Amygdala (tissue), 56 donors: ENCODE data around the gene DNAJC8.
A peak's percentile ranks its signal among the peaks of the same experiment; 100 is the strongest.

Source experiments
- DNase-seq, 56 donors: peaks; one replicate each; lab custom pipeline; 2025; lab: John Stamatoyannopoulos, UW

Gene DNAJC8

DNA sequence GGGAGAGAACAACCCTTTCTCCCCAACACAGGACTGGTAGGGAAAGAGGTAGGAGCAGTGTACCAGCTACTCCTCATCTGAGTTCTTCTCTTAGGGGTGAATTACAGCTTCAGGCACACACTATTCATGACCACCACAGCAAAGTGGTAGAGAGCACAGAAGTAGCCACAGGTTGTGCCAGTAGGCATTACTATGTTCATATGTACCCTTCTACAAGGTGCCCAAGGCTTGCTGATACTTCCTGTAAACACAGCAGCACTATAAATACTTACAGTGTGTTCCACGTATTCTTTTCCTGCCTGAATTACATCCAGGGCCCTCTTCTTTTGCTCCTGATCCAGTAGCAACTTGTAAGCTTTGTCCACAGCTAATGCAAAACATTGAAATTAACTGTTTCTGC lies 23.1 kb downstream of the DNAJC8 start:
- no peak for DNase-seq

DNA sequence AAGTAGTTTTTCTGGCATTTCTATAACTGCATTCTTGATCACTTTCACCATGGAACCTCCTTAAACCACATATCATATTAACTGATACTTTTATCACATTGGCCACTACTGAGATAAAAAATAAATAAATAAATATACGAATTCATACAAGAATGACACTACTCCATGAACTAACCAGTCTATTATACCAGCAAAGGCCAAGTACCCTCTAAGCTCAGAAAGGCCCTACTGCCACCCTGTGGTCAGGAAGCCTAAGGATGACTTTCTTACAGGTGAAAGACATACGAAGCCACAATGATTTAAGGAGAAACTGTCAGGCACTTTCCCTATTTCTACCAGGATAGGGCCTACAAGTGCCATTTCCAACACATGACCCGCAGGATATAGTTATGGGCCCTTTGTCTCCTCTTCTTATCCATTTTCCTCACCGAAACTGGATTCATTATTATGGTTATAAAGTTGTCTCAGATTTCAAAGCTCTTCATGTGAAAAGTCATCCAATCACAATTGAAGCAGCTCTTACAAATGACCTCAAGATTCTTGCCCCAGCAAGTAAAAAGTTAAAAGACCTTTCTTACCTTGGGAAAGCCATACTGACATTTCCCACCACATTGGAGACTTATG lies 23.9 kb downstream of the DNAJC8 start:
- peak in 44 of 56 donors; percentile 1 to 87 (median 29) for DNase-seq

DNA sequence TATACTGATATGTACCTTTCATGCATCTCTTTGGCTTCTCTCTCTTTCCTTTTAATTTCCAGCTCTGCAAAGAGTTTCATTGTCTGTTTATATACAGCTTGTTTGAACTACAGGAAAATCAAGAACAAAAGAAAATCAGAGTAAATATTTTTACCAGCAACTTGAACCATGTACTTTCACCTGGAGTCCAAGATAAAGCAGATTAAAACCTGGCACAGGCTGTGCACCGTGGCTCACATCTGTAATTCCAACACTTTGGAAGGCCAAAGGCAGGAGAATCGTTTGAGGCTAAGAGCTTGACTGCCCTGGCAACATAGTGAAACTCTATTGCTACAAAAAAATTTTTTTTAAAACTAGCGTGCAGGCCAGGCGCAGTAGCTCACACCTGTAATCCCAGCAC lies 27.6 kb downstream of the DNAJC8 start:
- DNase-seq, result no peak

DNA sequence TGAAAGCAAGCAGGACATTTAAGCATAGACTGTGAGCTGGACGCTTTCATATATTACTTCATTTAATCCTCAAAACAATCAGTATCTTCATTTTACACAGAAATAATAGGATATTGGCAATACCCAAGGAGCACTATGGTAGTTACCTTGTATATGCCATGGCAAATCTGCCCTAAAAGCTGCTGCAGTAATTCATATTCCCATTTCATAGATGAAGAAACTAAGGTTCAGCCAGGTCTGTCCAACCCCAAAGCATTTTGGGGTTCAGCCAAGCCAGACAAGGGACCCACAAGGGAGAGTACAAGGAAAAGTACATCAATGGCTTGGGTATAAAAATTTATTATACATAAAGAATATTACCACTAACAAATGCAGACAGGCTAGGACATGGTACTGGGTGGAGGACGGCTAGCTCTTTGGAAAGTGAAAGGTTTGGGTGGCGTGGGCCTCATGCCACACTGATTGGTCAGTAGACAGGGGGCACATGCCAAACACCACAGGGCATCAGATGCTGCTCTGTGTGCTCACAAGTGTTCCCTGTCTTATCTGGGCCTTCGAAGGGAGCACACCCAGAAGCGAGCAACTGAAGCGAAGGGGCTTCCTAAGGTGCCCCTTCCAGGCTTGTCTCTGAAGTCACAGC lies 32.5 kb downstream of the DNAJC8 start:
- no peak for DNase-seq

DNA sequence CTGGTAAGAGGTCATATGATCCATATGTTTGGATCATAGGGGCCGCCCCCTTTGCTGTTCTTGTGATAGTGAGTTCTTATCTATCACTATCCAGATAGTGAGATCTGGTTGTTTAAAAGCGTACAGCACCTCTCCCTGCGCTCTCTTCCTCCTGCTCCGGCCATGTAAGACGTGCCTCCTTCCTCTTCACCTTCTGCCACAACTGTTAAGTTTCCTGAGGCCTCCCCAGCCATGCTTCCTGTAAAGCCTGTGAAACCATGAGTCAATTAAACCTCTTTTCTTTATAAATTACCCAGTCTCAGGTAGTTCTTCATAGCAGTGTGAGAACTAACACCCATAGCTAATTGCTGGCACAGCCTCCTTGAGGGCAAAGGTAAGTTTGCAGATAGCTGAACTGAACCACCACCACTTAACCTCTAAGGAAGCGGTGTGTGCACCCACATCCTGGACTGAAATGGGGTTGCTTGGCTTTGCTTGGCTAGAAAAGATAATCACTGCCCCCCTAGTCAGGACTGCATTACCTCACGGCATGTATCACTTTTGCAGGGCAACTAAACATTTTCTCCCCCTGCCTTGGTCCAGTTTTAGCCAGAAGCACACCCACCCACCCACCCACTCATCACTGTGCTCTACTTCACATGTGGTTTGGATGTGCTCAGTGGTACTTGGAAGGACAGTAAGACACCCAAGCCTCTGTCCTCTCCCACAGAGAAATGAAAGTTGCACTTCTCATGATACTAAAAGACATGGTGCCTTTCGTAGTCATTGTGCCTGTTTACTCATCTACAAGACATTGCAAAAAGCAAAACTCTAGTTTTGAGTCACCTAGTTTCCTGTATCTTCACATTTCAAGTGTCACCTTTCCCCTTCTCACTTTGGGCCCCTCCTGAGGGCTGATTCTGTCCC lies 33.2 kb downstream of the DNAJC8 start:
- no peak for DNase-seq

DNA sequence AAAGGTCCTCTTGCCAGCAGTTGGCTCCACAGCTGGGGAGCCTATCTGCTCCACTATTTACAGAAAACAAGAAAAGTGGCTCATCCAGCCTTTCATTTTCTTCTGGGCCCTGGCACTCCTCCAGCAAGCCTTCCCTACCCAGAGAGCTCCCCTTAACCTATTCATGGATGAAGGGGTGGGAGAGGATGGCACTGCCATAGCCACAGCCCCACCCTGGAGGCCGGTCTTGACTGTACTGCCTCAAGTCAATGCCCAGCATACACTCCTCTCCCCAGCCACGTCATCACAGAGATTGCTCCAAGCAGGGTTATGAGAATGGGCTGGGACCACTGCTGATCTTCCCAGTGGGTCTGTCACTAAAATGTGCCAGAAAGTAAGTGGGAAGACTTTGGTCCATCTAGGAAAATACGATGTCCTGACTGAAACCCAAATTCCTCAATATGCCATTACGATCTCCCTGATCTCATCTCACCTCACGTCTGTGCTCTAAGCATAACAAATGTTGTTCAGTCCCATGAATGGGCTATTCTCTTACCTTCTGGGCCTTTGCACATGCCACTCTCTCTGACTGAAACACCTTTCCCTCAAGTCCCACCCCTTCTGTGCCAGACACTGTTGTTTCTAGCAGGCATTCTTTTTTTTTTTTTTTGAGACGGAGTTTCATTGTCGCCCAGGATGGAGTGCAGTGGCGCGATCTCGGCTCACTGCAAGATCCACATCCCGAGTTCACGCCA lies 35.0 kb downstream of the DNAJC8 start:
- DNase-seq, result no peak

DNA sequence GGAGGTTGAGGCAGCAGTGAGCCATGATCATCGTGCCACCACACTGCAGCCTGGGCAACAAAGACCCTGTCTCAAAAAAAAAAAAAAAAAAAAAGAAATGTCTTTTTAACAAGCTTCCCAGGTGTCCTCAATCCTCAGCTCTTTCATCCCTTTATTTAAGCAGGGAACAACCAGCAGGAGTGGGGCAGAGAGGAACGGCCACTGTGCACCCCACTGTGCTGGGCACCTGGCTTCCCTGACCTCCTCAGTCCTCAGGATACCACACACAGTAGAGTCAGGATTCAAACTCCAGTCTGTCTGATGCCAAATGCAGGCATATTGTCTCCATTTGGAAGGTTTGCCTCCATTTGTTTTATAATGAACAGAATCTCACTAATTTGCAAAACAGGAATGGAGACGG lies 36.5 kb downstream of the DNAJC8 start:
- DNase-seq, result no peak

DNA sequence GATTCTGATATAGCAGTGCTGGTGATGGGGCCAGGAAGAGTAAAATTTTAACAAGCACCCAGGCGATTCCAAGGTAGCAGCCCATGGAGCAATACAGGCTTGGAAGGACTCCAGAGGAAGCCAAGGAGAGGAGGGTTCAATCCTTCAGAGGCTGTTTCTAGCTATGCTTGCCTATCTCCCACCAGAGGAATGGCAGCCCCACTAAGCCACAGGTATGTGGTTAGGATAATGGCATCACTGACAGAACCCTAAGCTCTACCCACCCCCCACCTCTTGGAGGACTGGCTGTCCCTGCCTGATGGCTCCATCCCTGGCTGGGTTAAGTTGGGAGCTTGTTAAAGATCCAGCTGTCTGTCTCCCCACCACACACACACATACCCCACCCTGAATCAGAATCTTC lies 37.0 kb downstream of the DNAJC8 start:
- DNase-seq, result no peak

DNA sequence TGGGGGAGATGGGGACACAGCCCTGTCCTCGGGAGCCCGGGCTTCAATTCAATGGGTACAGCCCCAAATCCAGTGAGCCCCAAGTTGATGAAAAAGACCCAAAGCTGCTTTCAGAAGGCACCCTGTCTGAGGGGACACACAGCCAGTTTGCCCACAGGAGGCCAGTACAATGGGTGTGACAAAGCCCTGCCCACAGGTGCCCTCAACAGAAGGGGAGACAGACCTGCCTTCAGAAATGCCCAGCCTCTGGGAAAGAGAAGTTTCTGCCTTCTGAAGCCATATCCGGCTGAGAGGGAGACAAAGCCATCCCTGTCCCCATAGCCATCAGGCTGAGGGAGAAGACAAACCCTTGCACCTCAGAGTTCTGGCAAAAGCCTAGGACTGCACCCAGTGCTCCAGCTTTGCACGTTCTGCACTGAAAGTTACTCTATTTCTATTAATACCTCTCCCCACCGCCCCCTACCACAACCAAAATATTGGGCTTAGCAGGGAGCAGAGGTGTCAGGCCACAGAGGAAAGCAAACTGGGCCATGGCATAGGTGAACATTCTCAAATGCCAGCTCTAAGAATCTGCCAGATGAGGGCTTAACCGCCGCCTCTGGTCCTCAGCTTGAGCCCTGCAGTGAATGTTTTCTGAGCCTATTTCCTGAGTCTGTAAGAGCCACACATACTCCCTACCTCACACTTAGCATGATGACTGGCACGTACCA lies 38.3 kb downstream of the DNAJC8 start:
- no peak for DNase-seq

DNA sequence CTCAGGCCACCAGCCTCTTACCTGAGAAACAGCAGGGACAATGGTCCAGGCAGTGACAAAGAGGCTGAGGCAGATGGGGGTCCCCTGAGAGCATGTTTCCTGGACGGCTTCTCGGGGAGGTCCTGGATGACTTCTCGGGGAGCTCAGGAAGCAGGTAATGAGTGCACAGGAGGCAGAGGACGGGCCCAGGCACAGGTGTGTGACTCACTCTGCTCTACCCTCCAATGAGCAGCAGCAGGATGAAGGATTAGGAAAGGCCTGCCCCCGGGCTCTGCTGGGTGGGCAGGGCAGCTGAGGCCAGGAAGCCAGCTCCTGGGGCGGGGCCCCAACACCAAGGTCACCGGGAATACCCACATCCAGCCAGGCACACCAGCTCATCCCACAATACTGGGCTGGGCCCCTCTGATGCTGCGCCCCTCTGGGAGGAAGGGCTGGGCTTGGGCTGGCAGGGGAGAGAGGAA lies 39.1 kb downstream of the DNAJC8 start:
- no peak for DNase-seq

DNA sequence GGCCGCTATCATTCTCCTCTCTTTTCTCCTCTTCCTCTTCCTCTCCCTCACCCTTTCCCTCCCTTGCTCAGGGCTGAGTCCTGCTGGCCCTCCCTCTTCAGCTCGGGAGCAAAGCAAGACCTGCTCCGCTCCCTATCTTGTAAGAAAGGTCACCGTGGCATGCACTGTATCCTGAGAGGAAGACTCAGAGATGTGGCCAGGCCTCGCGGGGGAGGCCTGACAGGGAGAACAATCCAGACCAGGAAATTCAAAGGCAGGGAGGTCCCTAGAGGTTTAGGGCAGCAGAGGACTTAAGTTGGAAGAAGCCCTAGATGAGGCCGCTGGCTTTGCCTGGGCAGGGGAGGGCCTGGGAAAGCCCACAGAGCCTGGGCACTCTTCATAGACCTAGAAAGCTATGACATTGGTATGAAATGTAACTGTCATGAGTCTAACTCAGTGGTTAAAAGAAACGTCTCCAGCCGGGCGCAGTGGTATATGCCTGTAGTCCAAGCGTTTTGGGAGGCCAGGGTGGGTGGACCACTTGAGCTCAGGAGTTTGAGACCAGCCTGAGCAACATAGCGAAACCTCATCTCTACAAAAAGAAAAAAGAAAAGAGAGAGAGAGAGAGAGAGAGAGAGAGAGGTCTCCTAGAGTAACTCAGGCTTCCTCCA lies 41.7 kb downstream of the DNAJC8 start:
- DNase-seq, result no peak

DNA sequence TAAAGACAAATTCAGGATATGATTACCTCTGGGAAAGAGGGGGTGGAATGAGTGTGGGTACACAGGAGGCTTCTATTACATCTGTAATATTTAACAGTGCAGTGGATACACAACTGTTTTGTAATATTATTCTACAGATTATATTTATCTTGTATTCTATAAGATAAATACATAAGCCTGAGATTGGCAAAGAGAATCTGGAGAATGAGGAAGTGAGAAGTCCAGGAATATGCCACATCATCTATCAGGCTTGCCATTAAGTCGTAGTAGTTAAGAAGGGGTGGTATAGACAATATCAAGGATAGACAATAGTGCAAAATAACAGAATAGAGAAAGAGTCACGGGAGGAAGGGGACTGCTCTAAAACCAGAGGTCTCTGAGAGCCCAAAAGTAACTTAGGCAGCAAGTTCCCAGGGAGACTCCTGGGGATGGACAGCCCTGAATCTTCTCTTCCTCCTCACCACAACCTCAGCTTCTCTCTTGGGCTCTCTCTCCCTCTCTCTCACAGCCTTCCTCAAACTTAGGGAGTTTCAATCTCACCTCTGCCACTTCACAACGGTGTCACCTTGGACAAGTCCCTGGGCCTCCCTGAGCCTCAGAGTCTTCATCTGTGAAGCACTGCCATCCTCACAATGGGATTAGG lies 42.4 kb downstream of the DNAJC8 start:
- no peak for DNase-seq

DNA sequence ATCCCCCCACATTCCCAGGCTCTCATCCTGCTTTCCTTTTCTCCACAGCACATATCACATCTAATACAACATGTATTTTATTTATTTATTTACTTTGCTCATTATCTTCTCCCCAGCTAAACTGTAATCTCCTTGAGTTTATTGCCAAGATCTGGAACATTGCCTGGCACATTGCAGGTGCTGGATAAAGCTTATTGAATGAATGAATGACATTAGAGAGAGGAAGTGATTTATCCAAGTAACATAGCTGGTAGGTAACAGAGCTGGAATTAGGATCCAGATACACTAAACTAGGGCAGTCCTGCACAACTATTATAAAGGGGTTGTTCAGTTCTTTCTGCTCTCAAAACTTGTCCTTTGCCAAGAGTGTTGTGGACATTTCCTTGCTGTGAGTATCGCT lies 47.8 kb downstream of the DNAJC8 start:
- DNase-seq, result no peak

DNA sequence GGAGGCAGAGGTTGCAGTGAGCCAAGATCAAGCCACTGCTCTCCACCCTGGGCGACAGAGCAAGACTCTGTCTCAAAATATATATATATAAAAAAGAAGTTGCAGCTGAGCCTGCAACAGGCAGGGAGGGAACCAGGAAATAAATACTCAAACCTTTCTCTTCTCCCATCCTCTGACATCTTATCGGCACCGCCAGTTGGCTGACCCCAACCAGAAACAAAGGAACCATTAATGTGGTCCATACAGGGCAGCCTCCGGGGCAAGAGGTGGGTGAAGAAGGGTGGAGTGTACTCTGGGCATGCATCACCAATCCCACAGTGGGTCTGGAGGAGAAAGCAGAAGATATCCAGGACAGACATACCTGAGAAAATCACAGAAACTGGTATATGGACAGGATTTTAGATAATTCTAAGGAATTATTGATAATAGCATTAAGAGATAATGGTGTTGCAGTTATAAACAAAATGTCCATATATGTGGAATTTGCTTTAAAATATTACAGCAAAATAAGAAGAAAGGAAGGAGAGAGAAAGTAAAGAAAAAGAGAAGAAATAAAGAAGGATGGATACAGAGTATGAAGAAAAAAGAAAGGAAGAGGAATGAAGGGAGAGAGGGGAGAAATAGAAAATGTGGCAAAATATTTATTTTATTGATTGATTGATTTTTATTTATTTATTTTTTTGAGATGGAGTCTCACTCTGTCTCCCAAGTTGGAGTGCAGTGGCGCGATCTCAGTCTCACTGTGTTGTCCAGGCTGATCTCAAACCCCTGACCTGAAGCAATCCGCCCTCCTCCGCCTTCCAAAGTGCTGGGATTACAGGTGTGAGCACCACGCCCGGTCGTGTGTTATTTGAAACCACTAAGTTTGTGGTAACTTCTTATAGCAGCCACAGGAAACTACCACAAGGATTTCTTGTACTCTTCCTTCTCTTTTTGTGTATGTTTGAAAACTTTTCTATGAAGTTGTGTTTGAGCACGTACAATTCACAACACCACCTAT lies 52.2 kb downstream of the DNAJC8 start:
- no peak for DNase-seq

DNA sequence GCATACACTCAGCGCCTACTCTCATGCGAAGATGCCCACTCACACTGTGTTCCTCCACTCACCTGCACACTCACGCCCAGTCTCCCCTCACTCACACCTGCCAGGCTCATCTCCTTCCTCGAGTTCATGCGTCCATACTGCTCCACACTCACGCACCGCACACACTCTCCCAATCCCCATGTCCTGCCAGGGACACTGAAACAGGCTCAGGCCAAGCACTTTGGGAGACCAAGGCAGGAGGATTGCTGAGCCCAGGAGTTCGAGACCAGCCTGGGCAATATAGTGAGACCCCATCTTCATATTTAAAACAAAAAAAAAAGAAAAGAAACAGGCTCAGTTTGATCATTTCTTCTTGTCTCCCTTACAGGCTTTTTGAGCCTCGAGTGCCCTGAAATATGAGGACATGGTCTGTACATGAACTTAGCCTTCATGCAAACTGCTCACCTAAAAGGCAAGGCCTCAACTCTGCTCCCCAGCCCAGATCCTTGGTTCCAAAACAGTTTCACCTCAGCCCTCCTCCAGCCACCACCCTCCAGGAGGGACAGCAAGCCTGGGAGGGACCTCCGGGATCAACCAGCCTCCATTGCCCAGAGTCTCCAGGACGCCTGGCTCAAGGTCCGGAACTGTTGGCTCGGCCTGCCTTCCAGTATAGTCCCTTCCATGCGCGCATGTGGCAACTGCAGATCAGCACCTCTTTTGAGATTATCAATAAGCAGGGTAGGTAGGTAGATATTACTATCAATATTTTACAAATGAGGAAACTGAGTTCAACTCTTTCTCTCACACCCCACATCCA lies 53.9 kb downstream of the DNAJC8 start:
- DNase-seq, result no peak

DNA sequence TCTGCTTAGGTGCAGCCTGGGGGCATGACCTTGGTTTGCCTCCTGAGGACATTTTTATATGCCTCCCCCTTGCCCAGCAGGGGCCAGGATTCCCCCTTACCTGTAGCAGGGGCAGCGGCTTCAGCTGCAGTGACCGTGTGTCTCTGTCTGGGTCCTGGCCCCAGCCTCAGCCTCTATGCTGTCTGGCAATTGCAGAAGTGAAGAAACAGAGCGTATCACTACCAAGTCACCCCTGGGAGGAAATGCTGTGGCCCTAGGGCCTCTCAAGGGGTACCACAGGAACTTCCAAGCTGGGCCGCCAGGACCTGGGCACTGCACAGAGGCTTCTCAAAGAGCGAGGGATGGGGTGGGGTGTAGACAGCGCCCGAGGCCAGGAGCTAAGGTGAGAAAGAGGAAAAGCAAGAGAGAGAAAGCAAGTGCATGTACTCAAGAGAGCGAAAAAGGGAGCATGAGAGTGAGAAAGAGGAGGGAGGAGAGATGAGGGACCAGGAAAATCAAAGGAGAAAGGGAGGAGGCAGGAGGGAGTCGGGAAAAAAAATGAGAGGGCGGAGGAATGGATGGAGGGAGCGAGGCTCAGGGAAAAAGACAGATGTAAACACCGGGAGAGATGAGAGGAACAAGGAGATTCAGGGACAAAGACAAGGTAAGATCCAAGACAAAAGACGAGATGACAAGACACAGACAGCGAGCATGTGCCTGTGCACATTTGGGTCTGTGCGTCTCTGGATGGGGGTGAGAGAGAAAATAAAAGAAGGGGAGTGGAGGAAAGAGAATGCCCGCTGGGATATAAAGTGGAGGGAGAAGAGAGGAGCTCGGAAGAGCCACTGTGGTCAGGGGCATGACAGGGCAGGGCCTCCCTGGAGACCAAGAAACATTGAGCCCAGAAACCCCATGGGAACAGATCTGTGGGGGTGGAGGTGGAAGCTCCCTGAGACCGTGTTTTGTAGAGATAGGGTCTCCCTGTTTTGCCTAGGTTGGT lies 56.0 kb downstream of the DNAJC8 start, which contains the start of gene PTAFR:
TSS of gene PTAFR (minus strand) at position 199 of the 979 bp plus-strand sequence. CDS start 25,669 bp downstream, outside the sequence.
- peak in 1 of 56 donors; percentile 30 for DNase-seq
